Loucy (cell line): ENCODE data around the gene RAB7B.

Experiments
- EZH2phosphoT487 ChIP-seq: fragments of 200-600 bp; IDR thresholded peaks from 2 replicates; pipeline ENCODE4 v1.6.1; 2018; ENCODE audit warnings: antibody characterized with exemption, mild to moderate bottlenecking, moderate library complexity, borderline replicate concordance
- TF ChIP-seq, protein P1 (sequence below): fragments of 200-600 bp; sonication (generic); conservative IDR thresholded peaks from 2 replicates; pipeline ENCODE4 v1.5.1; 2014; ENCODE audit warnings: mild to moderate bottlenecking, antibody characterized with exemption, low read length

DNA sequence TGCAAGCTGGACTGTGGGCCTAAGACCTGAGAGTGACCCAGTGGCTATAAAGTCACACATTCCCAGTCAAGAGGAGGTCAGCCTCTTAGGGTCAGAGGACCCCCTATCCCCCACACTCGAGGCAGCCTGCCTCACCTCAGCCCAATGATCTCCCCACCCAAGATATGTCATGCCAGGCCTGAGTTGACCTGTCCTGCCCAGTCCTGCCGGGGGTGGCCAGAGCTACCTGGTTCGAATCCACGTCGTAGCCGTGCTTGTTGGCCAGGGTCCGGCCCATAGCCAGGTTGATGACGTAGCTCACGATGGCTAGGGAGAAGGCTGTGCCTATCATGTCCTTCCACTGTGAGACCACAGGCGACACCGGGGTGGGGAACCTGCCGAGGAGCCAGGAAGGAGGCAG lies 75.5 kb downstream of the RAB7B start:
- TF ChIP-seq, protein P1, sequence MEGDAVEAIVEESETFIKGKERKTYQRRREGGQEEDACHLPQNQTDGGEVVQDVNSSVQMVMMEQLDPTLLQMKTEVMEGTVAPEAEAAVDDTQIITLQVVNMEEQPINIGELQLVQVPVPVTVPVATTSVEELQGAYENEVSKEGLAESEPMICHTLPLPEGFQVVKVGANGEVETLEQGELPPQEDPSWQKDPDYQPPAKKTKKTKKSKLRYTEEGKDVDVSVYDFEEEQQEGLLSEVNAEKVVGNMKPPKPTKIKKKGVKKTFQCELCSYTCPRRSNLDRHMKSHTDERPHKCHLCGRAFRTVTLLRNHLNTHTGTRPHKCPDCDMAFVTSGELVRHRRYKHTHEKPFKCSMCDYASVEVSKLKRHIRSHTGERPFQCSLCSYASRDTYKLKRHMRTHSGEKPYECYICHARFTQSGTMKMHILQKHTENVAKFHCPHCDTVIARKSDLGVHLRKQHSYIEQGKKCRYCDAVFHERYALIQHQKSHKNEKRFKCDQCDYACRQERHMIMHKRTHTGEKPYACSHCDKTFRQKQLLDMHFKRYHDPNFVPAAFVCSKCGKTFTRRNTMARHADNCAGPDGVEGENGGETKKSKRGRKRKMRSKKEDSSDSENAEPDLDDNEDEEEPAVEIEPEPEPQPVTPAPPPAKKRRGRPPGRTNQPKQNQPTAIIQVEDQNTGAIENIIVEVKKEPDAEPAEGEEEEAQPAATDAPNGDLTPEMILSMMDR = no peak
- no peak for TF ChIP-seq EZH2phosphoT487
